Neural crest cell (in vitro differentiated cells): Measurements from ENCODE around the gene COL4A1. TPM values are rescaled to one million over a fixed set of nuclear protein-coding genes. Genes with fewer than 3 reads are reported as not detected.

ENCODE experiments used
- DNase-seq: peaks from one replicate; pipeline ENCODE4 v3.0.0; 2021; ENCODE audit warnings: low read depth, mixed read lengths, low spot score
- H3K27ac Mint-ChIP-seq: one replicate; pipeline ENCODE4 v1.8.0; 2021; ENCODE audit warnings: mild to moderate bottlenecking, mixed read lengths; ENCODE audit not compliant: unreplicated experiment
- H3K27me3 Mint-ChIP-seq: 2 replicates; pipeline ENCODE4 v1.8.0; 2021; ENCODE audit warnings: low read depth, mild to moderate bottlenecking, mixed read lengths
- H3K36me3 Mint-ChIP-seq: 2 replicates; pipeline ENCODE4 v1.8.0; 2021; ENCODE audit warnings: low read depth, mild to moderate bottlenecking, mixed read lengths
- H3K4me1 Mint-ChIP-seq: 2 replicates; pipeline ENCODE4 v1.8.0; 2021; ENCODE audit warnings: mixed read lengths
- H3K4me3 Mint-ChIP-seq: one replicate; pipeline ENCODE4 v1.8.0; 2021; ENCODE audit warnings: mild to moderate bottlenecking, mixed read lengths
- H3K9me3 Mint-ChIP-seq: 2 replicates; pipeline ENCODE4 v1.8.0; 2021; ENCODE audit warnings: mixed read lengths
- CTCF ChIP-seq: fragments of 200-600 bp; sonication (generic); conservative IDR thresholded peaks from 2 replicates; pipeline ENCODE4 v1.5.0; 2021; ENCODE audit warnings: antibody characterized with exemption, mild to moderate bottlenecking
- total RNA-seq: library from RNA; stranded (reverse); gene quantifications from 2 replicates; pipeline ENCODE4 v1.2.1, GENCODE V29; 2021

COL4A1 gene
- total RNA-seq, 1 donor from 2014 or later: 65.5 TPM

- Mint-ChIP-seq H3K4me3 (peak overlapping the region; percentile 84), H3K36me3 (no peaks in the 10 kb centered on the region), H3K27ac (no peak overlapping the region), H3K27me3 (peaks cover 4% of the 10 kb centered on the region), H3K9me3 (no peaks in the 10 kb centered on the region), H3K4me1 (peaks cover 41% of the 10 kb centered on the region)
- no peak for TF ChIP-seq CTCF
- DNase-seq: no peak
Observed at GRCh38 chr13:110305001-110305400, 2.0 kb downstream of the COL4A1 start.

GRCh38 chr13:110304256-110304655, 2.7 kb downstream of the COL4A1 start:
- no peak for DNase-seq
- TF ChIP-seq CTCF: no peak
- Mint-ChIP-seq H3K9me3 (no peaks in the 10 kb centered on the region), H3K4me1 (peaks cover 40% of the 10 kb centered on the region), H3K36me3 (no peaks in the 10 kb centered on the region), H3K27ac (no peak overlapping the region), H3K27me3 (peaks cover 4% of the 10 kb centered on the region), H3K4me3 (peak overlapping the region; percentile 84)

- peak overlapping the region; percentile 5 for H3K4me3 Mint-ChIP-seq
- TF ChIP-seq CTCF: no peak
- no peak overlapping the region for H3K27ac Mint-ChIP-seq
- no peaks in the 10 kb centered on the region for H3K9me3 Mint-ChIP-seq
- H3K27me3 Mint-ChIP-seq: peaks cover 4% of the 10 kb centered on the region
- no peak for DNase-seq
- H3K36me3 Mint-ChIP-seq: no peaks in the 10 kb centered on the region
- H3K4me1 Mint-ChIP-seq: peaks cover 34% of the 10 kb centered on the region
Observed at GRCh38 chr13:110303644-110304043, 3.3 kb downstream of the COL4A1 start.

- no peaks in the 10 kb centered on the region for H3K36me3 Mint-ChIP-seq
- no peak overlapping the region for H3K27ac Mint-ChIP-seq
- peaks cover 27% of the 10 kb centered on the region for H3K4me1 Mint-ChIP-seq
- H3K4me3 Mint-ChIP-seq: peak overlapping the region; percentile 5
- no peak for TF ChIP-seq CTCF
- DNase-seq: no peak
- peaks cover 2% of the 10 kb centered on the region for H3K27me3 Mint-ChIP-seq
- H3K9me3 Mint-ChIP-seq: no peaks in the 10 kb centered on the region
Observed at GRCh38 chr13:110302997-110303396, 4.0 kb downstream of the COL4A1 start.

GRCh38 chr13:110301606-110302553, 5.1 kb downstream of the COL4A1 start:
- Mint-ChIP-seq H3K4me3 (peak overlapping the region; percentile 24), H3K9me3 (no peaks in the 10 kb centered on the region), H3K27me3 (peaks cover 2% of the 10 kb centered on the region), H3K4me1 (peaks cover 25% of the 10 kb centered on the region), H3K27ac (no peak overlapping the region), H3K36me3 (no peaks in the 10 kb centered on the region)
- no peak for DNase-seq
- TF ChIP-seq CTCF: no peak
